ENCODE data around the gene FRMD4A.

FRMD4A gene

GRCh38 chr10:13942035-13942434, 388.7 kb downstream of the FRMD4A start:
- no peak for TF ChIP-seq CTCF (IDR thresholded peaks at IDR 0.05)
- Histone ChIP-seq H3K9me3 (no peaks in the 10 kb centered on the region), H3K4me3 (ENCODE audit: low read depth in 1 of 2, low read length in 1 of 2) (no peak overlapping the region)

GRCh38 chr10:13939391-13939790, 391.3 kb downstream of the FRMD4A start:
- no peak overlapping the region for H3K4me3 ChIP-seq (ENCODE audit: low read depth in 1 of 2, low read length in 1 of 2)
- no peaks in the 10 kb centered on the region for H3K4me1 ChIP-seq (ENCODE audit: control insufficient read depth in 1 of 2, insufficient read depth in 1 of 2, low read depth in 1 of 2, low read length in 1 of 2)
- TF ChIP-seq CTCF (IDR thresholded peaks at IDR 0.05), result no peak
- peaks cover 16% of the 10 kb centered on the region for H3K27me3 ChIP-seq
- no peaks in the 10 kb centered on the region for H3K36me3 ChIP-seq
- H3K9me3 ChIP-seq, result no peaks in the 10 kb centered on the region
- H3K27ac ChIP-seq, result no peak overlapping the region

More at GRCh38 chr10:13942035-13942434, 388.7 kb downstream of the FRMD4A start:
- Histone ChIP-seq H3K4me1 (ENCODE audit: control insufficient read depth in 1 of 2, insufficient read depth in 1 of 2, low read depth in 1 of 2, low read length in 1 of 2) (no peaks in the 10 kb centered on the region), H3K27ac (no peak overlapping the region), H3K36me3 (no peaks in the 10 kb centered on the region), H3K27me3 (peaks cover 5% of the 10 kb centered on the region)

GRCh38 chr10:13938950-13939349, 391.8 kb downstream of the FRMD4A start:
- H3K4me1 ChIP-seq (ENCODE audit: control insufficient read depth in 1 of 2, insufficient read depth in 1 of 2, low read depth in 1 of 2, low read length in 1 of 2), result no peaks in the 10 kb centered on the region
- no peak overlapping the region for H3K4me3 ChIP-seq (ENCODE audit: low read depth in 1 of 2, low read length in 1 of 2)
- H3K27ac ChIP-seq, result no peak overlapping the region
- no peaks in the 10 kb centered on the region for H3K9me3 ChIP-seq
- H3K36me3 ChIP-seq, result no peaks in the 10 kb centered on the region
- no peak for TF ChIP-seq CTCF (IDR thresholded peaks at IDR 0.05)
- peaks cover 19% of the 10 kb centered on the region for H3K27me3 ChIP-seq

GRCh38 chr10:13936826-13937225, 393.9 kb downstream of the FRMD4A start:
- Histone ChIP-seq H3K27ac (no peak overlapping the region), H3K27me3 (peaks cover 25% of the 10 kb centered on the region), H3K36me3 (no peaks in the 10 kb centered on the region), H3K4me3 (ENCODE audit: low read depth in 1 of 2, low read length in 1 of 2) (no peak overlapping the region), H3K4me1 (ENCODE audit: control insufficient read depth in 1 of 2, insufficient read depth in 1 of 2, low read depth in 1 of 2, low read length in 1 of 2) (no peaks in the 10 kb centered on the region), H3K9me3 (no peaks in the 10 kb centered on the region)
- TF ChIP-seq CTCF (IDR thresholded peaks at IDR 0.05), result no peak

- H3K27ac ChIP-seq, result no peak overlapping the region
- no peaks in the 10 kb centered on the region for H3K9me3 ChIP-seq
- H3K36me3 ChIP-seq, result no peaks in the 10 kb centered on the region
- no peak for TF ChIP-seq CTCF (IDR thresholded peaks at IDR 0.05)
- peaks cover 49% of the 10 kb centered on the region for H3K27me3 ChIP-seq
- no peak overlapping the region for H3K4me3 ChIP-seq (ENCODE audit: low read depth in 1 of 2, low read length in 1 of 2)
- H3K4me1 ChIP-seq (ENCODE audit: control insufficient read depth in 1 of 2, insufficient read depth in 1 of 2, low read depth in 1 of 2, low read length in 1 of 2), result no peaks in the 10 kb centered on the region
Observed at GRCh38 chr10:13930120-13930519, 400.6 kb downstream of the FRMD4A start.

GRCh38 chr10:13928451-13928850, 402.3 kb downstream of the FRMD4A start:
- Histone ChIP-seq H3K27me3 (peaks cover 48% of the 10 kb centered on the region), H3K4me1 (ENCODE audit: control insufficient read depth in 1 of 2, insufficient read depth in 1 of 2, low read depth in 1 of 2, low read length in 1 of 2) (no peaks in the 10 kb centered on the region), H3K27ac (no peak overlapping the region), H3K36me3 (no peaks in the 10 kb centered on the region), H3K9me3 (no peaks in the 10 kb centered on the region), H3K4me3 (ENCODE audit: low read depth in 1 of 2, low read length in 1 of 2) (no peak overlapping the region)
- no peak for TF ChIP-seq CTCF (IDR thresholded peaks at IDR 0.05)
